T-helper 17 cell (primary cell): Measurements from ENCODE around the gene FAM186B. TPM values are rescaled to one million over a fixed set of nuclear protein-coding genes. Genes with fewer than 3 reads are reported as not detected.

Experiments
- ATAC-seq: fragments of 150-1000 bp; cut with Tn5 transposase; 2 replicates; pipeline ENCODE4 v1.10.0; 2021; ENCODE audit warnings: mild to moderate bottlenecking, moderate library complexity
- DNase-seq, 3 donors: peaks; one replicate each; pipeline versions ENCODE4 v3.0.0 to v3.0.0-alpha.2; 2020 to 2021
- H3K9me3 ChIP-seq: one replicate; pipeline ENCODE4 v1.7.0; 2013; ENCODE audit warnings: low read length, mild to moderate bottlenecking; ENCODE audit not compliant: control insufficient read depth, poor library complexity, severe bottlenecking
- H3K27ac Mint-ChIP-seq: one replicate; pipeline ENCODE4 v1.8.0; 2022; ENCODE audit warnings: mild to moderate bottlenecking, moderate library complexity, mixed read lengths
- H3K27me3 Mint-ChIP-seq: one replicate; pipeline ENCODE4 v1.8.0; 2022; ENCODE audit warnings: mixed read lengths
- H3K36me3 Mint-ChIP-seq: one replicate; pipeline ENCODE4 v1.8.0; 2022; ENCODE audit warnings: low read depth, mixed read lengths
- H3K4me1 Mint-ChIP-seq: one replicate; pipeline ENCODE4 v1.8.0; 2022; ENCODE audit warnings: mild to moderate bottlenecking, mixed read lengths
- H3K4me3 Mint-ChIP-seq: one replicate; pipeline ENCODE4 v1.8.0; 2022; ENCODE audit warnings: mild to moderate bottlenecking, moderate library complexity, mixed read lengths
- total RNA-seq, 4 donors: library from RNA in 2 of 4; stranded (reverse) in 2 of 4; gene quantifications; one replicate each; pipeline ENCODE4 v1.2.3 and lab custom pipeline; 2022 to 2026

FAM186B gene
- total RNA-seq, 2 donors from 2014 or later = 0.37 to 0.39 TPM

GRCh38 chr12:49565406-49566265, 39.8 kb downstream of the FAM186B start:
- ATAC-seq = no peak
- H3K27me3 Mint-ChIP-seq = no peaks in the 10 kb centered on the region
- no peaks in the 10 kb centered on the region for H3K9me3 ChIP-seq
- H3K27ac Mint-ChIP-seq = peak overlapping the region; percentile 85
- no peak for DNase-seq
- H3K4me3 Mint-ChIP-seq = peak overlapping the region; percentile 12
- peaks cover 8% of the 10 kb centered on the region for H3K36me3 Mint-ChIP-seq
- peaks cover 47% of the 10 kb centered on the region for H3K4me1 Mint-ChIP-seq

GRCh38 chr12:49564686-49565405, 40.6 kb downstream of the FAM186B start:
- H3K4me3 Mint-ChIP-seq = peak overlapping the region; percentile 66
- H3K9me3 ChIP-seq = no peaks in the 10 kb centered on the region
- H3K27ac Mint-ChIP-seq = peak overlapping the region; percentile 85
- ATAC-seq (no peak), DNase-seq (no peak)
- no peaks in the 10 kb centered on the region for H3K27me3 Mint-ChIP-seq
- H3K4me1 Mint-ChIP-seq = peaks cover 44% of the 10 kb centered on the region
- peaks cover 8% of the 10 kb centered on the region for H3K36me3 Mint-ChIP-seq

- Mint-ChIP-seq H3K36me3 (peaks cover 8% of the 10 kb centered on the region), H3K27me3 (no peaks in the 10 kb centered on the region), H3K27ac (peak overlapping the region; percentile 85), H3K4me1 (peaks cover 46% of the 10 kb centered on the region), H3K4me3 (peak overlapping the region; percentile 3)
- DNase-seq = no peak
- no peak for ATAC-seq
- H3K9me3 ChIP-seq = no peaks in the 10 kb centered on the region
Observed at GRCh38 chr12:49563951-49564685, 41.3 kb downstream of the FAM186B start.

- ATAC-seq = no peak
- DNase-seq = no peak
- no peak overlapping the region for H3K4me3 Mint-ChIP-seq
- peaks cover 5% of the 10 kb centered on the region for H3K36me3 Mint-ChIP-seq
- H3K9me3 ChIP-seq = no peaks in the 10 kb centered on the region
- H3K27me3 Mint-ChIP-seq = no peaks in the 10 kb centered on the region
- peaks cover 37% of the 10 kb centered on the region for H3K4me1 Mint-ChIP-seq
- H3K27ac Mint-ChIP-seq = no peak overlapping the region
Observed at GRCh38 chr12:49562831-49563230, 42.6 kb downstream of the FAM186B start.

- ATAC-seq (no peak), DNase-seq (no peak)
- no peak overlapping the region for H3K27ac Mint-ChIP-seq
- no peaks in the 10 kb centered on the region for H3K27me3 Mint-ChIP-seq
- H3K4me1 Mint-ChIP-seq = peaks cover 33% of the 10 kb centered on the region
- no peak overlapping the region for H3K4me3 Mint-ChIP-seq
- no peaks in the 10 kb centered on the region for H3K9me3 ChIP-seq
- H3K36me3 Mint-ChIP-seq = peaks cover 4% of the 10 kb centered on the region
Observed at GRCh38 chr12:49562233-49562632, 43.2 kb downstream of the FAM186B start.

- H3K4me1 Mint-ChIP-seq = peaks cover 30% of the 10 kb centered on the region
- ATAC-seq (no peak), DNase-seq (no peak)
- peak overlapping the region; percentile 67 for H3K27ac Mint-ChIP-seq
- H3K4me3 Mint-ChIP-seq = no peak overlapping the region
- peaks cover 4% of the 10 kb centered on the region for H3K36me3 Mint-ChIP-seq
- no peaks in the 10 kb centered on the region for H3K27me3 Mint-ChIP-seq
- H3K9me3 ChIP-seq = no peaks in the 10 kb centered on the region
Observed at GRCh38 chr12:49560695-49561094, 44.7 kb downstream of the FAM186B start.

- Mint-ChIP-seq H3K4me1 (peaks cover 22% of the 10 kb centered on the region), H3K36me3 (peaks cover 4% of the 10 kb centered on the region), H3K27me3 (no peaks in the 10 kb centered on the region), H3K27ac (no peak overlapping the region), H3K4me3 (no peak overlapping the region)
- H3K9me3 ChIP-seq = no peaks in the 10 kb centered on the region
- ATAC-seq (no peak), DNase-seq (no peak)
Observed at GRCh38 chr12:49559011-49559675, 46.3 kb downstream of the FAM186B start.

GRCh38 chr12:49558526-49558925, 46.9 kb downstream of the FAM186B start:
- DNase-seq (no peak), ATAC-seq (no peak)
- H3K9me3 ChIP-seq = no peaks in the 10 kb centered on the region
- Mint-ChIP-seq H3K4me1 (peaks cover 19% of the 10 kb centered on the region), H3K4me3 (no peak overlapping the region), H3K27me3 (no peaks in the 10 kb centered on the region), H3K36me3 (peaks cover 4% of the 10 kb centered on the region), H3K27ac (no peak overlapping the region)

- no peak overlapping the region for H3K27ac Mint-ChIP-seq
- ATAC-seq (no peak), DNase-seq (no peak)
- H3K27me3 Mint-ChIP-seq = no peaks in the 10 kb centered on the region
- no peak overlapping the region for H3K4me3 Mint-ChIP-seq
- H3K4me1 Mint-ChIP-seq = peaks cover 24% of the 10 kb centered on the region
- no peaks in the 10 kb centered on the region for H3K9me3 ChIP-seq
- peaks cover 4% of the 10 kb centered on the region for H3K36me3 Mint-ChIP-seq
Observed at GRCh38 chr12:49557917-49558215, 47.6 kb downstream of the FAM186B start.

GRCh38 chr12:49557187-49557916, 48.1 kb downstream of the FAM186B start:
- peak overlapping the region; percentile 89 for H3K27ac Mint-ChIP-seq
- DNase-seq = no peak
- ATAC-seq = no peak
- peaks cover 4% of the 10 kb centered on the region for H3K36me3 Mint-ChIP-seq
- peaks cover 27% of the 10 kb centered on the region for H3K4me1 Mint-ChIP-seq
- H3K4me3 Mint-ChIP-seq = no peak overlapping the region
- H3K27me3 Mint-ChIP-seq = no peaks in the 10 kb centered on the region
- no peaks in the 10 kb centered on the region for H3K9me3 ChIP-seq

GRCh38 chr12:49556391-49557186, 48.9 kb downstream of the FAM186B start:
- peak; percentile 8 for ATAC-seq
- Mint-ChIP-seq H3K27ac (peak overlapping the region; percentile 89), H3K4me3 (peak overlapping the region; percentile 28), H3K27me3 (no peaks in the 10 kb centered on the region), H3K4me1 (peaks cover 25% of the 10 kb centered on the region), H3K36me3 (no peaks in the 10 kb centered on the region)
- DNase-seq = no peak
- H3K9me3 ChIP-seq = no peaks in the 10 kb centered on the region
